Right atrium auricular region (tissue), 2 donors: Measurements from ENCODE around the gene GPR161. TPM values are rescaled to one million over a fixed set of nuclear protein-coding genes. Genes with fewer than 3 reads are reported as not detected.

Source experiments
- DNase-seq: peaks from one replicate; pipeline ENCODE4 v3.0.0-alpha.2; 2019; ENCODE audit warnings: low spot score
- H3K27ac ChIP-seq, 2 donors: fragments of 200-600 bp; sonication (generic); 1 replicate in 1 of 2; 2 replicates in 1 of 2; pipeline ENCODE4 v1.5.1; 2016 to 2019
- H3K27me3 ChIP-seq, 2 donors: fragments of 200-600 bp; sonication (generic); one replicate each; pipeline versions ENCODE4 v1.5.1 to v1.6.0; 2017 to 2019
- H3K36me3 ChIP-seq: fragments of 200-600 bp; sonication (generic); one replicate; pipeline ENCODE4 v1.5.1; 2016
- H3K4me1 ChIP-seq, 2 donors: fragments of 200-600 bp; sonication (generic); one replicate each; pipeline versions ENCODE4 v1.5.1 to v1.6.0; 2017 to 2019
- H3K4me3 ChIP-seq, 2 donors: fragments of 200-600 bp; sonication (generic); 1 replicate in 1 of 2; 2 replicates in 1 of 2; pipeline ENCODE4 v1.5.1; 2017 to 2019; ENCODE audit warnings: mild to moderate bottlenecking in 1 of 2, moderate library complexity in 1 of 2
- H3K9me3 ChIP-seq, 2 donors: fragments of 200-600 bp; sonication (generic); one replicate each; pipeline ENCODE4 v1.5.1; 2019
- total RNA-seq, 2 donors: library from RNA; depleted of rRNA; stranded (reverse); fragments of >200 nt; gene quantifications; one replicate each; pipeline ENCODE4 v1.1.0, GENCODE V29; 2016
- TF ChIP-seq, protein P1 (sequence below), 2 donors: fragments of 200-600 bp; sonication (generic); IDR thresholded peaks; one replicate each; pipeline ENCODE4 v1.5.1; 2019; ENCODE audit warnings: antibody characterized with exemption in 2 of 2

The GPR161 gene
- total RNA-seq, 2 donors from 2014 or later, result 2.9 to 3.2 TPM

DNA sequence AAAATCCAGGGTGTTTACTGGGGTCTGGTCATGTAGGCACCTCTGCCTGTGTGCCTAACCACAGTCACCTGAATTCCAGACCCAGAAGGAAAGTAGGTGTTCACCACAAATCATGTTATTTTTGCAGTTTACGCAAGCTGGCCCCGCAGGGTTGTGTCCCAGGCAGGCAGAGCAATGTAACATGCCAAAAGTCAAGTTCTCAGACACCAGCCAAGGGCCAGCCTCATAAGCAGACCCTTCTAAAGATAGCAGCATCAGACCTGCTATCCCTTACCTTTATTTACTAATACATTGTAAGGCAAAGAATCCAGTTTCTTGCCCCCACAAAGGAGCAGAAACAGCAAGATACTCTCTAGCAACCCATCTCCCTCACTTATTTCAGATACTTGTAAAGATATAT lies 83.0 kb downstream of the GPR161 start:
- no peaks in the 10 kb centered on the region for H3K36me3 ChIP-seq
- no peaks in the 10 kb centered on the region for H3K27me3 ChIP-seq
- peak overlapping the region in 1 of 2 donors; percentile 62 for H3K27ac ChIP-seq
- no peak for DNase-seq
- no peaks in the 10 kb centered on the region for H3K9me3 ChIP-seq
- peaks cover 0 to 16% of the 10 kb centered on the region in 2 donors for H3K4me1 ChIP-seq
- TF ChIP-seq, protein P1, sequence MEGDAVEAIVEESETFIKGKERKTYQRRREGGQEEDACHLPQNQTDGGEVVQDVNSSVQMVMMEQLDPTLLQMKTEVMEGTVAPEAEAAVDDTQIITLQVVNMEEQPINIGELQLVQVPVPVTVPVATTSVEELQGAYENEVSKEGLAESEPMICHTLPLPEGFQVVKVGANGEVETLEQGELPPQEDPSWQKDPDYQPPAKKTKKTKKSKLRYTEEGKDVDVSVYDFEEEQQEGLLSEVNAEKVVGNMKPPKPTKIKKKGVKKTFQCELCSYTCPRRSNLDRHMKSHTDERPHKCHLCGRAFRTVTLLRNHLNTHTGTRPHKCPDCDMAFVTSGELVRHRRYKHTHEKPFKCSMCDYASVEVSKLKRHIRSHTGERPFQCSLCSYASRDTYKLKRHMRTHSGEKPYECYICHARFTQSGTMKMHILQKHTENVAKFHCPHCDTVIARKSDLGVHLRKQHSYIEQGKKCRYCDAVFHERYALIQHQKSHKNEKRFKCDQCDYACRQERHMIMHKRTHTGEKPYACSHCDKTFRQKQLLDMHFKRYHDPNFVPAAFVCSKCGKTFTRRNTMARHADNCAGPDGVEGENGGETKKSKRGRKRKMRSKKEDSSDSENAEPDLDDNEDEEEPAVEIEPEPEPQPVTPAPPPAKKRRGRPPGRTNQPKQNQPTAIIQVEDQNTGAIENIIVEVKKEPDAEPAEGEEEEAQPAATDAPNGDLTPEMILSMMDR (IDR thresholded peaks at IDR 0.05), result no peak
- no peak overlapping the region for H3K4me3 ChIP-seq

DNA sequence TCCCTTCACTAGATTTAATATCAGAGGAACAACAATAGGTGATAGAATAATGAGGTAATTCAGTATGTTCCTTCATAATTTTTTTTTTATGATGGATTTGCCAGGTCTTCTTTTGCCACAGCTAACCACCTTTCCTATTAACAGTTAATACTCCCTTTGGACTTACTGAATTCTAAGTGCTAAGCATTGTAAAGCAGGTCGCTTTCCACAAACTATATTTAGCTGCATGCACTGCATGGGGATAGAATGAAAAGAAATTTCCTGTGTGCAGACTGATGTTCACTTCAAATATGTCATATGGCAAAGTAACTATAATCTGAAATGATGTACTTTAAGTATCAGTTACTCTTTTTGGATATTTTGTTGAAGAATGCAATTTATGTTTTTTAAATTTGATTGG lies 85.8 kb downstream of the GPR161 start:
- no peak overlapping the region for H3K4me3 ChIP-seq
- TF ChIP-seq, protein P1 (IDR thresholded peaks at IDR 0.05), result no peak
- H3K9me3 ChIP-seq, result no peaks in the 10 kb centered on the region
- H3K27me3 ChIP-seq, result no peaks in the 10 kb centered on the region
- H3K27ac ChIP-seq, result no peak overlapping the region
- H3K4me1 ChIP-seq, result peaks cover 0 to 16% of the 10 kb centered on the region in 2 donors
- DNase-seq, result no peak
- H3K36me3 ChIP-seq, result no peaks in the 10 kb centered on the region

GRCh38 chr1:168050307-168050706 lies 86.4 kb downstream of the GPR161 start:
- Histone ChIP-seq H3K27ac (no peak overlapping the region), H3K9me3 (no peaks in the 10 kb centered on the region), H3K4me1 (peaks cover 0 to 16% of the 10 kb centered on the region in 2 donors), H3K36me3 (peaks cover 1% of the 10 kb centered on the region), H3K27me3 (no peaks in the 10 kb centered on the region), H3K4me3 (no peak overlapping the region)
- TF ChIP-seq, protein P1 (IDR thresholded peaks at IDR 0.05), result no peak
- DNase-seq, result no peak

DNA sequence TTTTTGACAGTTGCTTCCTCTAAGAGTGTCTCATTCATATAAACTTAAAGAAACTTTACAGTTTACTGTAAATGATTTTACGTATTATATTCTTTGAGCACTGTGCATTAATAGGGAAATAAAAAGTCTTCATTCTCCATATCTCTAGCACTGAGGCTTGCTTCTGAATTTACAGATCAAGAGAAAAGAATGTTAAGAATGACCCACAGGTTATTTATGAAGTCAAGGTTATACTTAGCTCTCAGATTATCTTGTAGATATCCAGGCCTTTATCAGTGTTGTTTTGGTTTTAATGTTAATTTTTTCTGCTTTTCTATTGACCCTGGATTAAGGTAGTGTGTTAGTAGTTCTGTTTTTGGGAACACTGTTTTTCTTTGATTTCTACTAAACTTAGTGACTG lies 91.4 kb downstream of the GPR161 start:
- H3K36me3 ChIP-seq, result peaks cover 24% of the 10 kb centered on the region
- no peak overlapping the region for H3K4me3 ChIP-seq
- H3K27me3 ChIP-seq, result no peaks in the 10 kb centered on the region
- no peaks in the 10 kb centered on the region for H3K9me3 ChIP-seq
- DNase-seq, result no peak
- H3K27ac ChIP-seq, result no peak overlapping the region
- H3K4me1 ChIP-seq, result no peaks in the 10 kb centered on the region
- TF ChIP-seq, protein P1 (IDR thresholded peaks at IDR 0.05), result no peak

GRCh38 chr1:168042362-168042761 lies 94.4 kb downstream of the GPR161 start:
- Histone ChIP-seq H3K9me3 (no peaks in the 10 kb centered on the region), H3K4me1 (no peaks in the 10 kb centered on the region), H3K27ac (no peak overlapping the region), H3K36me3 (peaks cover 24% of the 10 kb centered on the region), H3K4me3 (no peak overlapping the region), H3K27me3 (no peaks in the 10 kb centered on the region)
- DNase-seq, result no peak
- TF ChIP-seq, protein P1 (IDR thresholded peaks at IDR 0.05), result no peak

- TF ChIP-seq, protein P1 (IDR thresholded peaks at IDR 0.05), result no peak
- Histone ChIP-seq H3K36me3 (no peaks in the 10 kb centered on the region), H3K27me3 (no peaks in the 10 kb centered on the region), H3K4me1 (no peaks in the 10 kb centered on the region), H3K4me3 (no peak overlapping the region), H3K9me3 (no peaks in the 10 kb centered on the region), H3K27ac (no peak overlapping the region)
- no peak for DNase-seq
These were observed 101.4 kb downstream of the GPR161 start for GRCh38 chr1:168035345-168035744.
